Measurements from ENCODE around the gene KNCN. TPM values are rescaled to one million over a fixed set of nuclear protein-coding genes. Genes with fewer than 3 reads are reported as not detected.

Gene KNCN
- total RNA-seq, 1 donor from 2014 or later: not detected

GRCh38 chr1:46558966-46559365, 7.5 kb upstream of the KNCN start:
- no peak overlapping the region for H3K4me3 ChIP-seq (ENCODE audit: low read depth, low read length)
- no peak for DNase-seq (ENCODE audit: low read depth)
- TF ChIP-seq, protein P1, sequence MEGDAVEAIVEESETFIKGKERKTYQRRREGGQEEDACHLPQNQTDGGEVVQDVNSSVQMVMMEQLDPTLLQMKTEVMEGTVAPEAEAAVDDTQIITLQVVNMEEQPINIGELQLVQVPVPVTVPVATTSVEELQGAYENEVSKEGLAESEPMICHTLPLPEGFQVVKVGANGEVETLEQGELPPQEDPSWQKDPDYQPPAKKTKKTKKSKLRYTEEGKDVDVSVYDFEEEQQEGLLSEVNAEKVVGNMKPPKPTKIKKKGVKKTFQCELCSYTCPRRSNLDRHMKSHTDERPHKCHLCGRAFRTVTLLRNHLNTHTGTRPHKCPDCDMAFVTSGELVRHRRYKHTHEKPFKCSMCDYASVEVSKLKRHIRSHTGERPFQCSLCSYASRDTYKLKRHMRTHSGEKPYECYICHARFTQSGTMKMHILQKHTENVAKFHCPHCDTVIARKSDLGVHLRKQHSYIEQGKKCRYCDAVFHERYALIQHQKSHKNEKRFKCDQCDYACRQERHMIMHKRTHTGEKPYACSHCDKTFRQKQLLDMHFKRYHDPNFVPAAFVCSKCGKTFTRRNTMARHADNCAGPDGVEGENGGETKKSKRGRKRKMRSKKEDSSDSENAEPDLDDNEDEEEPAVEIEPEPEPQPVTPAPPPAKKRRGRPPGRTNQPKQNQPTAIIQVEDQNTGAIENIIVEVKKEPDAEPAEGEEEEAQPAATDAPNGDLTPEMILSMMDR (conservative IDR thresholded peaks at IDR 0.05; ENCODE audit: low read depth, low read length): no peak

- no peak overlapping the region for H3K4me3 ChIP-seq (ENCODE audit: low read depth, low read length)
- no peak for DNase-seq (ENCODE audit: low read depth)
- TF ChIP-seq, protein P1 (conservative IDR thresholded peaks at IDR 0.05; ENCODE audit: low read depth, low read length): no peak
Measured at GRCh38 chr1:46558141-46558963, 6.9 kb upstream of the KNCN start.

- H3K4me3 ChIP-seq (ENCODE audit: low read depth, low read length): no peak overlapping the region
- DNase-seq (ENCODE audit: low read depth): no peak
- TF ChIP-seq, protein P1 (conservative IDR thresholded peaks at IDR 0.05; ENCODE audit: low read depth, low read length): no peak
Measured at GRCh38 chr1:46557403-46557802, 6.0 kb upstream of the KNCN start.

GRCh38 chr1:46556822-46557221, 5.4 kb upstream of the KNCN start:
- TF ChIP-seq, protein P1 (conservative IDR thresholded peaks at IDR 0.05; ENCODE audit: low read depth, low read length): no peak
- no peak for DNase-seq (ENCODE audit: low read depth)
- no peak overlapping the region for H3K4me3 ChIP-seq (ENCODE audit: low read depth, low read length)

- TF ChIP-seq, protein P1 (conservative IDR thresholded peaks at IDR 0.05; ENCODE audit: low read depth, low read length): no peak
- no peak overlapping the region for H3K4me3 ChIP-seq (ENCODE audit: low read depth, low read length)
- no peak for DNase-seq (ENCODE audit: low read depth)
Measured at GRCh38 chr1:46555826-46556619, 4.6 kb upstream of the KNCN start.

DNA sequence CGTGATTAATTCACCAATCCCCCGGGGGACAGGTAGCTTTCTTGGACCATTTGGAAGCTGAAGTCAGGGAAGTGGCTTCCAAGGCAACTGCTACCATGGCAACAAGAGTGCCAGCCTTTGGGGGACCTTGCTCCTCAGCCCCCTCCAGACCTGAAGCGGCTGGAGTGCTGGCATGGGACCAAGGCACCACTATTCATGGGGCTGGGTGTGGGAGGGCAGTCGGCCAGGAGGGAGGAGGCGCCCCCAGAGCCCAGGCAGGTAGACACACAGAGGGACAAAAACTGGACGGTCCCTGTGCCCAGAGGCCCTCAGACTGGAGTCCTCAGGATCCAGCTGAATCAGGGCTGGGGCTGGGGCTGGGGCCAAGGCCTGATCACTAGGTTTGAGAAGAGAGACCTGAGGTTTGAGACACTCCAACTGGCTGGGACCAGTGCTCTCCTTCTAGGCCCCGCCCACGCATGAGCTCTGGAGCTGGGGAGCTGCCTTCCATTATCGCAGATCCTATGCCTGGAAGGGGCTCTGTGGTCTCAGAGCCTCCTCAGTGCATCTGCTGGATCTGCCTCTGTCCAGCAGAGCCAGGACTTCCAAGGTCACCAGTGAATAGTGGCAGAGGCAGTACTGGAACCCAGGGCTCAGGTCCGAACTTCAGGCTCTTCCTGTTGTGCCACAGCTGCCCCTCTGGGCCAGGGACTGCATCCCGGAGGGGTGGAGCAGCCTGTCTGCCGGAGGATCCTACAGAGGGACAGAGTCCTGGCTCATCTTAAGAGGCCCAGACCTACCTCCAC, 3.3 kb upstream of the KNCN start:
- no peak overlapping the region for H3K4me3 ChIP-seq (ENCODE audit: low read depth, low read length)
- DNase-seq (ENCODE audit: low read depth): no peak
- TF ChIP-seq, protein P1 (conservative IDR thresholded peaks at IDR 0.05; ENCODE audit: low read depth, low read length): no peak

All from epithelial cell of proximal tubule (primary cell).